ENCODE measurements around the gene TMEM43. TPM values are rescaled to one million over a fixed set of nuclear protein-coding genes. Genes with fewer than 3 reads are reported as not detected.
A peak's percentile ranks its signal among the peaks of the same experiment; 100 is the strongest.

TMEM43 gene
- total RNA-seq, 1 experiment from 2014 or later: 69.8 TPM

- DNase-seq (ENCODE audit: low read depth): no peak
Observed at GRCh38 chr3:14151471-14152083, 26.7 kb downstream of the TMEM43 start.

- DNase-seq (ENCODE audit: low read depth): no peak
Observed at GRCh38 chr3:14152233-14152962, 27.5 kb downstream of the TMEM43 start.

- no peak for DNase-seq (ENCODE audit: low read depth)
Observed at GRCh38 chr3:14152963-14153355, 28.1 kb downstream of the TMEM43 start.

- DNase-seq (ENCODE audit: low read depth): no peak
Observed at GRCh38 chr3:14153663-14154062, 28.8 kb downstream of the TMEM43 start.

GRCh38 chr3:14154276-14154675 is 29.4 kb downstream of the TMEM43 start:
- DNase-seq (ENCODE audit: low read depth): no peak

GRCh38 chr3:14154895-14155440 is 30.1 kb downstream of the TMEM43 start:
- DNase-seq (ENCODE audit: low read depth): no peak

GRCh38 chr3:14156201-14156600 is 31.3 kb downstream of the TMEM43 start:
- no peak for DNase-seq (ENCODE audit: low read depth)

GRCh38 chr3:14156843-14157561 is 32.1 kb downstream of the TMEM43 start:
- DNase-seq (ENCODE audit: low read depth): no peak

GRCh38 chr3:14157951-14158350 is 33.1 kb downstream of the TMEM43 start:
- no peak for DNase-seq (ENCODE audit: low read depth)

- DNase-seq (ENCODE audit: low read depth): no peak
Observed at GRCh38 chr3:14158370-14158769, 33.5 kb downstream of the TMEM43 start.

GRCh38 chr3:14159426-14159825 is 34.6 kb downstream of the TMEM43 start:
- no peak for DNase-seq (ENCODE audit: low read depth)

- no peak for DNase-seq (ENCODE audit: low read depth)
Observed at GRCh38 chr3:14161282-14161681, 36.4 kb downstream of the TMEM43 start.

GRCh38 chr3:14162178-14162577 is 37.3 kb downstream of the TMEM43 start:
- DNase-seq (ENCODE audit: low read depth): no peak

- no peak for DNase-seq (ENCODE audit: low read depth)
Observed at GRCh38 chr3:14166877-14167603, 42.2 kb downstream of the TMEM43 start.

- no peak for DNase-seq (ENCODE audit: low read depth)
Observed at GRCh38 chr3:14169435-14169834, 44.6 kb downstream of the TMEM43 start.

- DNase-seq (ENCODE audit: low read depth): no peak
Observed at GRCh38 chr3:14169871-14170270, 45.0 kb downstream of the TMEM43 start.

- no peak for DNase-seq (ENCODE audit: low read depth)
Observed at GRCh38 chr3:14170531-14171159, 45.8 kb downstream of the TMEM43 start.

GRCh38 chr3:14172496-14172895 is 47.6 kb downstream of the TMEM43 start:
- DNase-seq (ENCODE audit: low read depth): no peak

- no peak for DNase-seq (ENCODE audit: low read depth)
Observed at GRCh38 chr3:14174483-14174882, 49.6 kb downstream of the TMEM43 start.

- DNase-seq (ENCODE audit: low read depth): peak; percentile 27
Observed at GRCh38 chr3:14175383-14176037, 50.7 kb downstream of the TMEM43 start.

All from Daoy (cell line).